A549 (cell line): Measurements from ENCODE around the gene A4GALT. TPM values are rescaled to one million over a fixed set of nuclear protein-coding genes. Genes with fewer than 3 reads are reported as not detected.
A peak's percentile ranks its signal among the peaks of the same experiment; 100 is the strongest.

ENCODE experiments used
- ATAC-seq, 2 experiments: fragments of 200-7000 bp in 1 of 2; fragments of >200 bp in 1 of 2; cut with Nextera tagmentation in 1 of 2; cut with Tn5 transposase in 1 of 2; 3 replicates each; pipeline versions ENCODE4 v1.8.0 to v1.9.1; 2018 to 2020; ENCODE audit warnings: mild to moderate bottlenecking in 1 of 2, moderate library complexity in 1 of 2
- CTCF ChIA-PET: fragments of 300-600 bp; sonication (Branson Sonifier 250); formaldehyde crosslinking; extraction: SDS; loops from one replicate; lab custom pipeline; 2021; ENCODE audit warnings: antibody characterized with exemption, inconsistent platforms; lab: Yijun Ruan, JAX
- POLR2A ChIA-PET: fragments of 350-600 bp; formaldehyde crosslinking; extraction: SDS; loops from one replicate; lab custom pipeline; 2021; ENCODE audit warnings: antibody characterized with exemption, inconsistent platforms; lab: Yijun Ruan, JAX
- DNase-seq, 2 experiments: peaks; one replicate each; pipeline versions ENCODE4 v3.0.0 to v3.0.0-alpha.2; 2011 to 2016; ENCODE audit warnings: low read depth in 1 of 2, low spot score in 1 of 2
- FAIRE-seq: peaks from 2 replicates; lab custom pipeline; 2011; peaks lifted over from hg19 to GRCh38; lab: Jason Lieb, UNC
- H3K27ac ChIP-seq, 2 experiments: fragments of >200 bp; sonication (Bioruptor Twin); formaldehyde crosslinking; 3 replicates each; pipeline ENCODE4 v1.5.1; 2016 to 2017
- H3K4me1 ChIP-seq: fragments of >200 bp; sonication (Bioruptor Twin); formaldehyde crosslinking; 3 replicates; pipeline ENCODE4 v1.6.1; 2016
- H3K4me2 ChIP-seq: fragments of >200 bp; sonication (Bioruptor Twin); formaldehyde crosslinking; 3 replicates; pipeline ENCODE4 v1.6.1; 2016
- H3K4me3 ChIP-seq: fragments of >200 bp; sonication (Bioruptor Twin); formaldehyde crosslinking; 3 replicates; pipeline ENCODE4 v1.5.1; 2016
- H3K9me3 ChIP-seq: fragments of >200 bp; sonication (Bioruptor Twin); formaldehyde crosslinking; 3 replicates; pipeline ENCODE4 v1.6.1; 2016
- ATOH8 ChIP-seq: fragments of 250-450 bp; sonication (Bioruptor Pico); IDR thresholded peaks from 2 replicates; pipeline ENCODE4 v1.5.0; 2020; ENCODE audit warnings: low read depth, mild to moderate bottlenecking, moderate library complexity
- BCL3 ChIP-seq: fragments of >200 bp; sonication (Bioruptor Twin); formaldehyde crosslinking; IDR thresholded peaks from 3 replicates; pipeline ENCODE4 v1.6.1; 2016
- CHD4 ChIP-seq: fragments of 200-600 bp; sonication (generic); IDR thresholded peaks from 2 replicates; pipeline ENCODE4 v1.6.1; 2016; ENCODE audit warnings: antibody characterized with exemption, mild to moderate bottlenecking, borderline replicate concordance
- E2F6 ChIP-seq: IDR thresholded peaks from 2 replicates; pipeline ENCODE4 v1.6.1; 2012; ENCODE audit warnings: low read depth, borderline replicate concordance
- EHMT2 ChIP-seq: fragments of 200-600 bp; sonication (generic); IDR thresholded peaks from 2 replicates; pipeline ENCODE4 v1.6.1; 2016; ENCODE audit warnings: antibody characterized with exemption, low read depth, mild to moderate bottlenecking, moderate library complexity
- ELK1 ChIP-seq: fragments of 150-350 bp; IDR thresholded peaks from 2 replicates; pipeline ENCODE4 v1.6.1; 2014; ENCODE audit warnings: low read depth, mild to moderate bottlenecking, low read length
- ESRRA ChIP-seq: fragments of 150-350 bp; IDR thresholded peaks from 2 replicates; pipeline ENCODE4 v1.6.1; 2014; ENCODE audit warnings: mild to moderate bottlenecking, low read length, borderline replicate concordance
- FOSB ChIP-seq: fragments of 250-450 bp; sonication (Bioruptor Pico); IDR thresholded peaks from 2 replicates; pipeline ENCODE4 v1.5.0; 2020; ENCODE audit warnings: mild to moderate bottlenecking, moderate library complexity
- FOSL2 ChIP-seq, 2 experiments: fragments of 450-650 bp in 1 of 2; fragments of >200 bp in 1 of 2; sonication (Bioruptor Twin) in 1 of 2; formaldehyde crosslinking; IDR thresholded peaks; 2 replicates each; pipeline versions ENCODE4 v1.5.0 to v1.6.1; 2016 to 2020; ENCODE audit warnings: mild to moderate bottlenecking in 1 of 2, moderate library complexity in 1 of 2
- HOXB13 ChIP-seq: fragments of 250-450 bp; sonication (Bioruptor Pico); IDR thresholded peaks from 2 replicates; pipeline ENCODE4 v1.5.0; 2020; ENCODE audit warnings: low read depth, mild to moderate bottlenecking, moderate library complexity
- JUN ChIP-seq, 2 experiments: fragments of >200 bp; sonication (Bioruptor Twin); formaldehyde crosslinking; IDR thresholded peaks; 2 replicates in 1 of 2; 3 replicates in 1 of 2; pipeline ENCODE4 v1.6.1; 2016 to 2017
- KDM1A ChIP-seq: fragments of 200-600 bp; sonication (generic); IDR thresholded peaks from 2 replicates; pipeline ENCODE4 v1.6.1; 2016; ENCODE audit warnings: low read depth, mild to moderate bottlenecking
- MAX ChIP-seq: IDR thresholded peaks from 2 replicates; pipeline ENCODE4 v1.6.1; 2012
- MYC ChIP-seq: IDR thresholded peaks from 2 replicates; pipeline ENCODE4 v1.6.1; 2012; ENCODE audit warnings: mild to moderate bottlenecking, inconsistent platforms, low read length, improper control_type of control experiment, borderline replicate concordance
- PBX3 ChIP-seq: IDR thresholded peaks from 2 replicates; pipeline ENCODE4 v1.6.1; 2012
- PHF8 ChIP-seq: fragments of 200-600 bp; sonication (generic); IDR thresholded peaks from 2 replicates; pipeline ENCODE4 v1.6.1; 2016; ENCODE audit warnings: low read depth, mild to moderate bottlenecking, antibody characterized with exemption, moderate library complexity, borderline replicate concordance
- REST ChIP-seq: fragments of 200-600 bp; sonication (generic); IDR thresholded peaks from 2 replicates; pipeline ENCODE4 v1.6.1; 2016; ENCODE audit warnings: antibody characterized with exemption, mild to moderate bottlenecking, moderate library complexity
- SREBF2 ChIP-seq: fragments of 450-650 bp; IDR thresholded peaks from 2 replicates; pipeline ENCODE4 v1.6.1; 2014; ENCODE audit warnings: mild to moderate bottlenecking, moderate library complexity
- TFCP2L1 ChIP-seq: fragments of 250-450 bp; sonication (Bioruptor Pico); IDR thresholded peaks from 2 replicates; pipeline ENCODE4 v1.5.0; 2021; ENCODE audit warnings: mild to moderate bottlenecking
- ZFP36 ChIP-seq: fragments of 450-650 bp; IDR thresholded peaks from 2 replicates; pipeline ENCODE4 v1.6.1; 2014; ENCODE audit warnings: borderline replicate concordance; ENCODE audit not compliant: partially characterized antibody
- ZSCAN20 ChIP-seq: fragments of 250-450 bp; sonication (Bioruptor Pico); IDR thresholded peaks from 2 replicates; pipeline ENCODE4 v1.8.0; 2022; ENCODE audit warnings: mild to moderate bottlenecking, moderate library complexity
- WGBS: methylation state at CpG from one replicate; pipeline ENCODE4 v1.1.6; 2017; ENCODE audit errors: missing lambda C conversion rate; 5-methylcytosine and 5-hydroxymethylcytosine counted together
- polyA plus RNA-seq, 4 experiments: library from polyadenylated mRNA; depleted of rRNA in 3 of 4; stranded (reverse); fragments of >200 nt; fragmentation: RNase III in 1 of 4; extraction: RNeasy Plus Mini Kit Qiagen cat#74134 plus additional on column Dnase treatment in 1 of 4; gene quantifications; 2 replicates in 3 of 4; 3 replicates in 1 of 4; pipeline ENCODE4 v1.2.3, GENCODE V29; 2011 to 2017

A4GALT gene
- polyA plus RNA-seq, 2 of the 4 experiments (the other 2 are of a cell fraction) = 5.1 to 7.8 TPM

- 21% methylated on average over 7 of the region's 7 CpGs for WGBS
- no peaks in the 10 kb centered on the region for H3K9me3 ChIP-seq
- peak; percentile 30 to 60; a peak in 4 of 6 replicates for ATAC-seq
- POLR2A ChIA-PET = no interaction called here
- TF ChIP-seq FOSL2 (IDR thresholded peaks at IDR 0.05) = no peak
- TF ChIP-seq FOSL2 (CRISPR knock-in tag; IDR thresholded peaks at IDR 0.05) = peak; percentile 44
- no peak for TF ChIP-seq ATOH8 (CRISPR knock-in tag)
- peak overlapping the region; percentile 16; the same call in 2 of the 3 replicates for H3K4me2 ChIP-seq
- CTCF ChIA-PET = interaction anchor here (2.9 to 4.7 kb wide), 2 partner anchors 15 to 30 kb away, joined by 10 to 29 read pairs; no protein-coding TSS in a partner anchor
- peak overlapping the region; percentile 38 to 67; a peak in 4 of 6 replicates for H3K27ac ChIP-seq
- no peak for FAIRE-seq
- DNase-seq = peak; percentile 49 to 79
- peaks cover 27% of the 10 kb centered on the region for H3K4me1 ChIP-seq
- no peak overlapping the region for H3K4me3 ChIP-seq
Observed at GRCh38 chr22:42651134-42651533, 69.5 kb downstream of the A4GALT start.

GRCh38 chr22:42649246-42650099 is 71.2 kb downstream of the A4GALT start, which contains the start of gene CYB5R3:
Gene CYB5R3, minus strand, starts transcription at chr22:42649392. Its CDS starts 77 bp downstream, at chr22:42649315.
- no peak for FAIRE-seq
- peak; percentile 91 for TF ChIP-seq ZFP36
- TF ChIP-seq PHF8 = peak; percentile 48; the same call in 1 of the 2 replicates
- peak; percentile 10; the same call in 1 of the 2 replicates for TF ChIP-seq KDM1A
- no peak for TF ChIP-seq PBX3
- no peak for TF ChIP-seq E2F6
- no peak for TF ChIP-seq ESRRA
- no peak for TF ChIP-seq REST
- peak; percentile 59 to 70; a peak in 3 of 5 replicates for TF ChIP-seq JUN (IDR thresholded peaks at IDR 0.05)
- no peak for TF ChIP-seq SREBF2
- no peak for TF ChIP-seq HOXB13
- no peak for TF ChIP-seq EHMT2
- 0 out of 2 replicates have a peak, but pooled peaks have one; percentile 37 for TF ChIP-seq CHD4
- no peak for TF ChIP-seq TFCP2L1 (CRISPR knock-in tag)
- TF ChIP-seq ELK1 = no peak
- no peak for TF ChIP-seq FOSB
- no peak for TF ChIP-seq ZSCAN20 (CRISPR knock-in tag)
- 0 out of 2 replicates have a peak, but pooled peaks have one; percentile 23 for TF ChIP-seq MAX
- 0 out of 3 replicates have a peak, but pooled peaks have one; percentile 25 for TF ChIP-seq BCL3
- no peak for TF ChIP-seq MYC
- H3K4me1 ChIP-seq = peaks cover 37% of the 10 kb centered on the region
- ChIA-PET POLR2A (interaction anchor here (0.6 to 1.9 kb wide), 6 partner anchors 10 to 340 kb away, joined by 4 to 13 read pairs (median 7); partner anchors contain the start of genes ATP5MGL and POLDIP3), CTCF (interaction anchor here (0.6 to 4.7 kb wide), 11 partner anchors 11 to 1658 kb away, joined by 3 to 29 read pairs (median 3); no protein-coding TSS in a partner anchor)
- H3K27ac ChIP-seq = peak within 1 kb of the TSS; percentile 96 to 97
- peak within 1 kb of the TSS; percentile 88 for H3K4me2 ChIP-seq
- no peaks in the 10 kb centered on the region for H3K9me3 ChIP-seq
- 45% methylated on average over 21 of the region's 81 CpGs for WGBS
- DNase-seq = peak; percentile 65 to 83
- peak within 1 kb of the TSS; percentile 85 for H3K4me3 ChIP-seq
- ATAC-seq = peak; percentile 87 to 91
